Smooth muscle cell (in vitro differentiated cells): Measurements from ENCODE around the gene NRG3. TPM values are rescaled to one million over a fixed set of nuclear protein-coding genes. Genes with fewer than 3 reads are reported as not detected.
A peak's percentile ranks its signal among the peaks of the same experiment; 100 is the strongest.

Experiments
- DNase-seq: peaks from one replicate; lab custom pipeline; 2025; ENCODE audit not compliant: unreplicated experiment; lab: John Stamatoyannopoulos, UW
- H2AFZ ChIP-seq: fragments of 200-600 bp; sonication (generic); 2 replicates; pipeline ENCODE4 v1.6.0; 2016; ENCODE audit warnings: antibody characterized with exemption, low read depth, mild to moderate bottlenecking
- H3F3A ChIP-seq: fragments of 200-600 bp; sonication (generic); 2 replicates; pipeline ENCODE4 v1.6.0; 2017; ENCODE audit warnings: antibody characterized with exemption, low read depth
- H3K27ac ChIP-seq: fragments of 200-600 bp; sonication (generic); 2 replicates; pipeline ENCODE4 v1.5.1; 2016; ENCODE audit warnings: low read depth, mild to moderate bottlenecking
- H3K27me3 ChIP-seq: fragments of 200-600 bp; sonication (generic); 2 replicates; pipeline ENCODE4 v1.6.1; 2016; ENCODE audit warnings: low read depth, mild to moderate bottlenecking
- H3K36me3 ChIP-seq: fragments of 200-600 bp; sonication (generic); 2 replicates; pipeline ENCODE4 v1.5.1; 2016; ENCODE audit warnings: low read depth
- H3K4me1 ChIP-seq: fragments of 200-600 bp; sonication (generic); 2 replicates; pipeline ENCODE4 v1.5.1; 2016; ENCODE audit warnings: low read depth
- H3K4me2 ChIP-seq: fragments of 200-600 bp; sonication (generic); 2 replicates; pipeline ENCODE4 v1.6.0; 2016; ENCODE audit warnings: mild to moderate bottlenecking
- H3K4me3 ChIP-seq: fragments of 200-600 bp; sonication (generic); 2 replicates; pipeline ENCODE4 v1.5.1; 2016; ENCODE audit warnings: mild to moderate bottlenecking
- H3K79me2 ChIP-seq: fragments of 200-600 bp; sonication (generic); 2 replicates; pipeline ENCODE4 v1.6.0; 2016; ENCODE audit warnings: low read depth, mild to moderate bottlenecking
- H3K9ac ChIP-seq: fragments of 200-600 bp; sonication (generic); 2 replicates; pipeline ENCODE4 v1.6.0; 2016; ENCODE audit warnings: low read depth
- H3K9me3 ChIP-seq: fragments of 200-600 bp; sonication (generic); replicated peaks from 2 replicates; pipeline ENCODE4 v1.5.1; 2016; ENCODE audit warnings: low read depth
- H4K20me1 ChIP-seq: fragments of 200-600 bp; sonication (generic); 2 replicates; pipeline ENCODE4 v1.6.0; 2016; ENCODE audit warnings: low read depth
- WGBS: methylation state at CpG from one replicate; pipeline ENCODE4 v1.1.7; 2016; ENCODE audit warnings: low lambda C conversion rate; 5-methylcytosine and 5-hydroxymethylcytosine counted together
- polyA plus RNA-seq: library from polyadenylated mRNA; unstranded; fragments of >200 nt; fragmentation: Nextera tagmentation; extraction: Ambion mirVana; gene quantifications from 2 replicates; pipeline ENCODE4 v1.2.1, GENCODE V29; 2016
- total RNA-seq: library from RNA; depleted of rRNA; stranded (reverse); fragments of >200 nt; gene quantifications from 2 replicates; pipeline ENCODE4 v1.2.3, GENCODE V29; 2014
- TF ChIP-seq, protein P1 (sequence below): fragments of 200-600 bp; sonication (generic); IDR thresholded peaks from 2 replicates; pipeline ENCODE4 v1.5.1; 2017; ENCODE audit warnings: borderline replicate concordance, mild to moderate bottlenecking, antibody characterized with exemption; ENCODE audit not compliant: insufficient read depth, poor library complexity, severe bottlenecking

Gene NRG3
- total and polyA plus RNA-seq, 2 experiments from 2014 or later = 4.0 to 4.8 TPM

DNA sequence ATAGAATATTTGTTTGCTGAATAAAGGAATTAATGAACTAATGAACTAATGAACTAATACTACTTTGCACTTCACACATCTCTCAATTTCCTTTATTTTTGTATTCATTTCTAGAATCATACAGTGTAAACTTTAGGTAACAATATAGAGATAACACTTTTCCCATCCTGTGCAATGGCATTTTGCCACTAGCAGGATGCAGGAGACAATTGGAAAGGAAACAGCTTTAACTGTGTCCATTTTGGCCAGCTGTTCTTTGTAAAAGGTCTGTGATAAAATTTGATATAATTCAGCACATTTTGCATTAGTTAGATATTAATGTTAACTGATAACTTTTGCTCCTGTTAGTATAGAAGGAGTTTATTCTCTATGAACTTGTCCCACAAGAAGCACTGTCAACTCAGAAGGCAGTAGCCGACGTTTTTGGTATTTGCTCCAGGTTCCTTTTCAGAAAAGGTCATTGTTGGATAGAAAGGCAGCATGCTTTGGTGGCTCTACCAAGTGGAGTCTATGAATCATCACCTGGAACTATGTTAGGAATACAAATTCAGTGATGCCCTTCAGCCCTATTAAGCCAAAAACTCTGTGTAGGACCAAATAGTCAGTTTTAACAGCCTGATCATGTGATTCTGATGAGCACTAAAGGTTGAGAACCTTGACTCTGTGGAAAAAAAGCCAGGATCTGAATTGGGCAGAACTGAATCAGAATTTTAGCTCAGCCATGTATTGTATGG lies 86.6 kb downstream of the NRG3 start:
- no peak overlapping the region for H3K9ac ChIP-seq
- H3K9me3 ChIP-seq = no peaks in the 10 kb centered on the region
- TF ChIP-seq, protein P1, sequence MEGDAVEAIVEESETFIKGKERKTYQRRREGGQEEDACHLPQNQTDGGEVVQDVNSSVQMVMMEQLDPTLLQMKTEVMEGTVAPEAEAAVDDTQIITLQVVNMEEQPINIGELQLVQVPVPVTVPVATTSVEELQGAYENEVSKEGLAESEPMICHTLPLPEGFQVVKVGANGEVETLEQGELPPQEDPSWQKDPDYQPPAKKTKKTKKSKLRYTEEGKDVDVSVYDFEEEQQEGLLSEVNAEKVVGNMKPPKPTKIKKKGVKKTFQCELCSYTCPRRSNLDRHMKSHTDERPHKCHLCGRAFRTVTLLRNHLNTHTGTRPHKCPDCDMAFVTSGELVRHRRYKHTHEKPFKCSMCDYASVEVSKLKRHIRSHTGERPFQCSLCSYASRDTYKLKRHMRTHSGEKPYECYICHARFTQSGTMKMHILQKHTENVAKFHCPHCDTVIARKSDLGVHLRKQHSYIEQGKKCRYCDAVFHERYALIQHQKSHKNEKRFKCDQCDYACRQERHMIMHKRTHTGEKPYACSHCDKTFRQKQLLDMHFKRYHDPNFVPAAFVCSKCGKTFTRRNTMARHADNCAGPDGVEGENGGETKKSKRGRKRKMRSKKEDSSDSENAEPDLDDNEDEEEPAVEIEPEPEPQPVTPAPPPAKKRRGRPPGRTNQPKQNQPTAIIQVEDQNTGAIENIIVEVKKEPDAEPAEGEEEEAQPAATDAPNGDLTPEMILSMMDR = no peak
- H3F3A ChIP-seq = no peaks in the 10 kb centered on the region
- no peak for DNase-seq
- H3K4me2 ChIP-seq = no peak overlapping the region
- 78% methylated on average over 2 of the region's 2 CpGs for WGBS
- no peaks in the 10 kb centered on the region for H4K20me1 ChIP-seq
- H3K4me3 ChIP-seq = no peak overlapping the region
- H3K4me1 ChIP-seq = no peaks in the 10 kb centered on the region
- peaks cover 3% of the 10 kb centered on the region for H3K79me2 ChIP-seq
- H3K27me3 ChIP-seq = no peaks in the 10 kb centered on the region
- no peak overlapping the region for H2AFZ ChIP-seq
- H3K27ac ChIP-seq = no peak overlapping the region
- no peaks in the 10 kb centered on the region for H3K36me3 ChIP-seq

GRCh38 chr10:81963606-81964005 lies 88.6 kb downstream of the NRG3 start:
- Histone ChIP-seq H3K9me3 (no peaks in the 10 kb centered on the region), H3K27ac (no peak overlapping the region), H3K36me3 (no peaks in the 10 kb centered on the region), H3K4me3 (no peak overlapping the region), H2AFZ (no peak overlapping the region), H3K4me2 (peak overlapping the region; percentile 26), H4K20me1 (no peaks in the 10 kb centered on the region), H3K4me1 (no peaks in the 10 kb centered on the region), H3K9ac (no peak overlapping the region), H3K79me2 (peaks cover 3% of the 10 kb centered on the region), H3K27me3 (no peaks in the 10 kb centered on the region), H3F3A (no peaks in the 10 kb centered on the region)
- TF ChIP-seq, protein P1 = no peak
- 74% methylated on average over 9 of the region's 9 CpGs for WGBS
- DNase-seq = no peak

DNA sequence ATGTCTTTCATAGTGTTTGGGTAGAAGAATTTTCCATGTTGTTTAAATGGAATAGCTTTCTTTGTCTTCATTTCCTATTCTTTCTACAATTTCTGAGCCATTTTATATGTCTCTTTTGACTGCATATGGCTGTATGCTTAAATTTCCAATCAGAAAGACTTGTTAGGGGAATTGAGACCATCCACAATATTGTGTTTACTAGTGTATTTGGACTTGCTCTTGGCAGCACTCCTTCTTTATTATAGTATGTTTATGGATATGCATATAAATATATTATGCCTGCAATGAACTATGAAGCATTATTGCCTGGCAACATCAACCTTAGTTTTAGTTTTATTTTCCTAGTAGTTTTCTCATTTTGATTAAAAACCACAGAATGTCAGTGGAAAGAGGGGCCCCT lies 92.7 kb downstream of the NRG3 start:
- H3K79me2 ChIP-seq = peaks cover 3% of the 10 kb centered on the region
- no peak overlapping the region for H3K9ac ChIP-seq
- no peak overlapping the region for H2AFZ ChIP-seq
- no peaks in the 10 kb centered on the region for H3F3A ChIP-seq
- H3K27me3 ChIP-seq = no peaks in the 10 kb centered on the region
- no peak overlapping the region for H3K27ac ChIP-seq
- no peaks in the 10 kb centered on the region for H3K4me1 ChIP-seq
- no peaks in the 10 kb centered on the region for H3K36me3 ChIP-seq
- H3K4me2 ChIP-seq = no peak overlapping the region
- H3K9me3 ChIP-seq = no peaks in the 10 kb centered on the region
- no peak for DNase-seq
- no peaks in the 10 kb centered on the region for H4K20me1 ChIP-seq
- TF ChIP-seq, protein P1 = no peak
- H3K4me3 ChIP-seq = no peak overlapping the region

GRCh38 chr10:81969136-81969535 lies 94.1 kb downstream of the NRG3 start:
- Histone ChIP-seq H3K9ac (no peak overlapping the region), H3K4me1 (no peaks in the 10 kb centered on the region), H2AFZ (no peak overlapping the region), H3F3A (no peaks in the 10 kb centered on the region), H3K36me3 (no peaks in the 10 kb centered on the region), H3K9me3 (no peaks in the 10 kb centered on the region), H3K27ac (no peak overlapping the region), H3K79me2 (peaks cover 3% of the 10 kb centered on the region), H3K27me3 (no peaks in the 10 kb centered on the region), H3K4me3 (no peak overlapping the region), H3K4me2 (no peak overlapping the region), H4K20me1 (no peaks in the 10 kb centered on the region)
- 88% methylated on average over 2 of the region's 2 CpGs for WGBS
- TF ChIP-seq, protein P1 = no peak
- DNase-seq = no peak
